H1 (cell line): Measurements from ENCODE around the gene NOG. TPM values are rescaled to one million over a fixed set of nuclear protein-coding genes. Genes with fewer than 3 reads are reported as not detected.

Experiments
- CTCF ChIA-PET: fragments of 300-600 bp; sonication (Branson Sonifier 250); formaldehyde crosslinking; loops from one replicate; lab custom pipeline; 2021; ENCODE audit not compliant: partially characterized antibody; lab: Charles Lee
- POLR2A ChIA-PET: fragments of 300-600 bp; sonication (Branson Sonifier 250); formaldehyde crosslinking; loops from one replicate; lab custom pipeline; 2021; ENCODE audit warnings: inconsistent platforms; ENCODE audit not compliant: partially characterized antibody; lab: Charles Lee
- DNase-seq, 2 experiments: peaks; one replicate each; pipeline versions ENCODE4 v3.0.0 to v3.0.0-alpha.2; 2010 to 2022; ENCODE audit warnings: low spot score in 2 of 2, low read depth in 1 of 2, mixed read lengths in 1 of 2
- FAIRE-seq: peaks from 2 replicates; lab custom pipeline; 2011; peaks lifted over from hg19 to GRCh38; lab: Jason Lieb, UNC
- H2AFZ ChIP-seq: 2 replicates; pipeline ENCODE4 v1.8.1; 2012; ENCODE audit warnings: low read length, inconsistent platforms
- H2AK5ac ChIP-seq: 2 replicates; pipeline ENCODE4 v1.6.1; 2013; ENCODE audit warnings: low read depth, low read length
- H2BK120ac ChIP-seq: replicated peaks from 2 replicates; pipeline ENCODE3; 2013; ENCODE audit warnings: low read depth, low read length, inconsistent platforms
- H2BK12ac ChIP-seq: 2 replicates; pipeline ENCODE4 v1.6.1; 2013; ENCODE audit warnings: low read depth, low read length
- H2BK15ac ChIP-seq: 2 replicates; pipeline ENCODE4 v1.6.1; 2013; ENCODE audit warnings: low read length
- H2BK20ac ChIP-seq: 2 replicates; pipeline ENCODE4 v1.6.1; 2013; ENCODE audit warnings: low read length
- H2BK5ac ChIP-seq: 2 replicates; pipeline ENCODE4 v1.6.1; 2013; ENCODE audit warnings: low read depth, low read length
- H3K14ac ChIP-seq: 2 replicates; pipeline ENCODE4 v1.6.1; 2013; ENCODE audit warnings: inconsistent platforms; ENCODE audit not compliant: insufficient read length
- H3K18ac ChIP-seq: 2 replicates; pipeline ENCODE4 v1.6.1; 2013; ENCODE audit warnings: low read length; ENCODE audit errors: extremely low read depth
- H3K23ac ChIP-seq: 2 replicates; pipeline ENCODE4 v1.6.1; 2013; ENCODE audit warnings: inconsistent platforms; ENCODE audit not compliant: insufficient read length
- H3K23me2 ChIP-seq: 2 replicates; pipeline ENCODE4 v1.6.1; 2013; ENCODE audit warnings: low read depth, low read length
- H3K27ac ChIP-seq: 2 replicates; pipeline ENCODE4 v1.6.1; 2011; ENCODE audit warnings: low read depth, low read length, inconsistent platforms
- H3K27me3 ChIP-seq, 4 experiments: replicated peaks in 1 of 4; 1 replicate in 1 of 4; 2 replicates in 3 of 4; pipeline versions ENCODE4 v1.6.1 to v1.8.1; 2011 to 2013; ENCODE audit warnings: low read length in 3 of 4, mild to moderate bottlenecking in 3 of 4, inconsistent platforms in 2 of 4, mixed read lengths in 2 of 4, moderate library complexity in 1 of 4; ENCODE audit not compliant: control insufficient read depth in 3 of 4, insufficient read depth in 3 of 4; ENCODE audit errors: extremely low read depth in 1 of 4
- H3K36me3 ChIP-seq, 4 experiments: 2 replicates each; pipeline versions ENCODE4 v1.6.1 to v1.8.1; 2011 to 2013; ENCODE audit warnings: mild to moderate bottlenecking in 4 of 4, low read length in 3 of 4, moderate library complexity in 2 of 4, control low read depth in 1 of 4, inconsistent platforms in 1 of 4; ENCODE audit not compliant: insufficient read depth in 4 of 4, control insufficient read depth in 2 of 4
- H3K4ac ChIP-seq: replicated peaks from 2 replicates; pipeline ENCODE3; 2013; ENCODE audit warnings: low read length, low read depth, mixed read lengths, inconsistent platforms; ENCODE audit not compliant: insufficient read length
- H3K4me1 ChIP-seq, 4 experiments: replicated peaks in 1 of 4; 1 replicate in 1 of 4; 2 replicates in 3 of 4; pipeline versions ENCODE4 v1.6.1 to v1.8.1; 2011 to 2013; ENCODE audit warnings: low read length in 3 of 4, inconsistent platforms in 2 of 4, mixed read lengths in 1 of 4; ENCODE audit not compliant: insufficient read depth in 4 of 4, control insufficient read depth in 3 of 4
- H3K4me2 ChIP-seq, 2 experiments: 2 replicates each; pipeline versions ENCODE4 v1.6.1 to v1.8.1; 2011 to 2013; ENCODE audit warnings: low read depth in 2 of 2, low read length in 2 of 2, control low read depth in 1 of 2, inconsistent platforms in 1 of 2, mild to moderate bottlenecking in 1 of 2; ENCODE audit not compliant: insufficient read depth in 1 of 2
- H3K4me3 ChIP-seq, 4 experiments: fragments of 200-600, 300-600 bp in 1 of 4; sonication (generic), shearing (Covaris generic), sonication (Bioruptor Twin) in 1 of 4; 2 replicates each; pipeline versions ENCODE4 v1.5.1 to v1.8.1; 2011 to 2016; ENCODE audit warnings: low read length in 4 of 4, low read depth in 3 of 4, control low read depth in 2 of 4, inconsistent platforms in 2 of 4, mild to moderate bottlenecking in 2 of 4, mixed read lengths in 1 of 4, moderate library complexity in 1 of 4; ENCODE audit not compliant: insufficient read depth in 2 of 4; ENCODE audit errors: extremely low read depth in 1 of 4
- H3K56ac ChIP-seq: replicated peaks from 2 replicates; pipeline ENCODE3; 2013; ENCODE audit warnings: low read depth, mild to moderate bottlenecking, mixed read lengths, low read length, inconsistent platforms; ENCODE audit not compliant: insufficient read length
- H3K79me1 ChIP-seq: 2 replicates; pipeline ENCODE4 v1.6.1; 2013; ENCODE audit warnings: low read depth, low read length, control low read depth
- H3K79me2 ChIP-seq, 2 experiments: 2 replicates each; pipeline versions ENCODE4 v1.6.1 to v1.8.1; 2012 to 2013; ENCODE audit warnings: low read length in 2 of 2, mild to moderate bottlenecking in 2 of 2, inconsistent platforms in 1 of 2; ENCODE audit not compliant: insufficient read depth in 2 of 2, control insufficient read depth in 1 of 2
- H3K9ac ChIP-seq, 4 experiments: replicated peaks in 1 of 4; 1 replicate in 1 of 4; 2 replicates in 3 of 4; pipeline versions ENCODE4 v1.6.1 to v1.8.1; 2011 to 2013; ENCODE audit warnings: low read depth in 3 of 4, low read length in 3 of 4, control low read depth in 2 of 4, mild to moderate bottlenecking in 2 of 4, moderate library complexity in 2 of 4, inconsistent platforms in 1 of 4; ENCODE audit errors: extremely low read depth in 1 of 4
- H3K9me3 ChIP-seq, 2 experiments: 2 replicates each; pipeline versions ENCODE4 v1.6.1 to v1.8.1; 2012 to 2013; ENCODE audit warnings: mild to moderate bottlenecking in 2 of 2, moderate library complexity in 2 of 2, control low read depth in 1 of 2, inconsistent platforms in 1 of 2, low read depth in 1 of 2, low read length in 1 of 2, mixed read lengths in 1 of 2; ENCODE audit not compliant: insufficient read depth in 2 of 2
- H4K20me1 ChIP-seq, 2 experiments: replicated peaks in 1 of 2; 2 replicates each; pipeline versions ENCODE3 to v1.8.1; 2011 to 2013; ENCODE audit warnings: inconsistent platforms in 2 of 2, low read length in 2 of 2, mild to moderate bottlenecking in 1 of 2; ENCODE audit not compliant: insufficient read depth in 2 of 2, control insufficient read depth in 1 of 2
- H4K5ac ChIP-seq: 2 replicates; pipeline ENCODE4 v1.6.1; 2013; ENCODE audit warnings: low read length, low read depth, mixed read lengths, inconsistent platforms; ENCODE audit not compliant: insufficient read length
- H4K8ac ChIP-seq: 2 replicates; pipeline ENCODE4 v1.8.0; 2013; ENCODE audit warnings: mild to moderate bottlenecking, moderate library complexity, low read length, inconsistent platforms; ENCODE audit not compliant: insufficient read depth; ENCODE audit errors: extremely low read depth
- H4K91ac ChIP-seq: replicated peaks from 2 replicates; pipeline ENCODE3; 2013; ENCODE audit warnings: low read length, mixed read lengths, inconsistent platforms; ENCODE audit not compliant: insufficient read length
- CBX8 ChIP-seq: fragments of 300-800, 300-1000 bp; sonication (generic); IDR thresholded peaks from 2 replicates; pipeline ENCODE4 v1.7.1; 2016; ENCODE audit warnings: low read depth, low read length, borderline replicate concordance
- GABPA ChIP-seq: IDR thresholded peaks from 2 replicates; pipeline ENCODE4 v1.6.1; 2011; ENCODE audit warnings: mild to moderate bottlenecking, low read length, moderate library complexity, borderline replicate concordance; ENCODE audit not compliant: insufficient read depth
- WGBS, 2 experiments: shearing (Covaris generic) in 1 of 2; methylation state at CpG; one replicate each; pipeline versions ENCODE4 v1.1.6 to v1.1.7; 2013 to 2015; ENCODE audit warnings: low lambda C conversion rate in 2 of 2, mixed read lengths in 2 of 2, inconsistent platforms in 1 of 2, low coverage in 1 of 2, missing lambda C conversion rate in 1 of 2; ENCODE audit not compliant: insufficient replicate concordance in 2 of 2, insufficient coverage in 1 of 2, insufficient read length in 1 of 2; ENCODE audit errors: extremely low coverage in 1 of 2, missing lambda C conversion rate in 1 of 2; 5-methylcytosine and 5-hydroxymethylcytosine counted together
- polyA plus RNA-seq, 7 experiments: library from polyadenylated mRNA; depleted of rRNA in 3 of 7; stranded (reverse) in 5 of 7; unstranded in 2 of 7; fragments of >200 nt in 5 of 7; fragments of 200-250 nt in 2 of 7; gene quantifications; 1 replicate in 5 of 7; 2 replicates in 1 of 7; 4 replicates in 1 of 7; pipeline versions ENCODE4 v1.2.1 to v1.2.3, GENCODE V29; 2011 to 2013; ENCODE audit warnings: missing spikeins in 2 of 7, mixed read lengths in 2 of 7
- total RNA-seq: library from RNA; stranded (reverse); fragmentation: NEBNext Ultra II Directional; extraction: Animal tissue kit (Norgen Biotek cat#: 25700); gene quantifications from 2 replicates; pipeline ENCODE4 v1.2.1, GENCODE V29; 2021

NOG gene
- total and polyA plus RNA-seq, 2 of the 8 experiments (the other 6 are each of a cell fraction or from before 2014, with no cell fraction given) = 0.35 TPM

DNA sequence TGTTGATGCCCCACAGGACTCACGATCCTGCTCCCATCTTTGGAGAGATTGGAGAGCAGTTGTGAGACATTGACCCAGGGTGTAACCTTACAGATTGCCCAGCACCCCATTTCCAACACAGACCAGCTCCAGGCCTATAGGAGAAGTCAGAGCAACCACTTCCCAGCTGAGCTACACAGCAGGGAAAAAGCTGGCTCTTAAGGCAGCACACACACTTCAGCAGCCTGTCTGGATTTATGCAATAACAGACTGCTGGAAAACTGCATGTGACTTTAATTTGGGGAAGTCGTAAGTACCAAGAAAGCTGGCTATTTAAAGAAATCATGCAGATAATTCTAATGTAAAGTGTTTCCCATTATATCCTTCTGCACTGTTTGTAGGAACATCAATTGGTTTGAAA lies 30.8 kb downstream of the NOG start:
- no peak for DNase-seq
- Histone ChIP-seq H2BK5ac (no peak overlapping the region), H4K8ac (no peak overlapping the region), H3K56ac (no peak overlapping the region), H3K18ac (no peak overlapping the region), H2AK5ac (no peak overlapping the region), H3K27ac (no peak overlapping the region), H3K14ac (no peak overlapping the region), H2BK12ac (no peak overlapping the region), H3K9ac (no peak overlapping the region), H2BK20ac (peak overlapping the region; percentile 83; the same call in 1 of the 2 replicates), H3K27me3 (no peaks in the 10 kb centered on the region), H3K9me3 (no peaks in the 10 kb centered on the region), H4K5ac (no peak overlapping the region), H3K36me3 (no peaks in the 10 kb centered on the region), H2BK120ac (no peak overlapping the region), H4K20me1 (no peaks in the 10 kb centered on the region), H3K23ac (no peak overlapping the region), H3K79me2 (no peaks in the 10 kb centered on the region), H4K91ac (no peak overlapping the region), H3K4ac (no peak overlapping the region), H3K4me1 (peaks cover 0 to 4% (median 0%) of the 10 kb centered on the region in 4 experiments; a peak in 3 of 7 replicates), H3K4me3 (no peak overlapping the region), H3K79me1 (no peaks in the 10 kb centered on the region), H3K23me2 (peaks cover under 1% of the 10 kb centered on the region; the same call in 1 of the 2 replicates), H3K4me2 (no peak overlapping the region), H2AFZ (no peak overlapping the region), H2BK15ac (no peak overlapping the region)
- FAIRE-seq = no peak
- POLR2A ChIA-PET = no interaction called here
- 70% methylated on average over 2 of the region's 2 CpGs; no CpG with 5 or more reads in 1 of the 2 experiments for WGBS, 2 experiments
- TF ChIP-seq GABPA (no peak), CBX8 (no peak)
- CTCF ChIA-PET = interaction anchor here (0.8 to 6.4 kb wide), 6 partner anchors 14 to 94 kb away, joined by 3 to 33 read pairs (median 4); no protein-coding TSS in a partner anchor
